Keratinocyte (primary cell): ENCODE results near the gene RASAL3. TPM values are rescaled to one million over a fixed set of nuclear protein-coding genes. Genes with fewer than 3 reads are reported as not detected.

Experiments
- DNase-seq: peaks from one replicate; pipeline ENCODE4 v3.0.0-alpha.2; 2011; ENCODE audit warnings: low read depth, missing footprints, low spot score
- FAIRE-seq: peaks from 2 replicates; lab custom pipeline; 2011; peaks lifted over from hg19 to GRCh38; lab: Jason Lieb, UNC
- H2AFZ ChIP-seq: 2 replicates; pipeline ENCODE4 v1.6.0; 2012; ENCODE audit warnings: low read length, control low read depth, inconsistent platforms; ENCODE audit not compliant: control insufficient read depth
- H3K27ac ChIP-seq: 2 replicates; pipeline ENCODE4 v1.5.1; 2011; ENCODE audit warnings: low read length; ENCODE audit not compliant: control insufficient read depth, insufficient read depth
- H3K27me3 ChIP-seq: 3 replicates; pipeline ENCODE4 v1.6.0; 2011; ENCODE audit warnings: low read length; ENCODE audit not compliant: control insufficient read depth, insufficient read depth; ENCODE audit errors: extremely low read depth
- H3K36me3 ChIP-seq, 2 experiments: 2 replicates in 1 of 2; 3 replicates in 1 of 2; pipeline ENCODE4 v1.5.1; 2011; ENCODE audit warnings: low read length in 2 of 2, mild to moderate bottlenecking in 1 of 2; ENCODE audit not compliant: control insufficient read depth in 2 of 2, insufficient read depth in 2 of 2; ENCODE audit errors: extremely low read depth in 1 of 2
- H3K4me1 ChIP-seq: 3 replicates; pipeline ENCODE4 v1.5.1; 2011; ENCODE audit warnings: low read length; ENCODE audit not compliant: control insufficient read depth, insufficient read depth; ENCODE audit errors: extremely low read depth
- H3K4me2 ChIP-seq: 3 replicates; pipeline ENCODE4 v1.6.0; 2011; ENCODE audit warnings: low read depth, low read length; ENCODE audit not compliant: control insufficient read depth, insufficient read depth; ENCODE audit errors: extremely low read depth
- H3K4me3 ChIP-seq, 3 experiments: fragments of 200-600 bp in 1 of 3; sonication (generic) in 1 of 3; 2 replicates in 2 of 3; 3 replicates in 1 of 3; pipeline ENCODE4 v1.5.1; 2011 to 2016; ENCODE audit warnings: low read length in 3 of 3, mild to moderate bottlenecking in 3 of 3, control low read depth in 2 of 3, inconsistent platforms in 1 of 3, low read depth in 1 of 3, mixed read lengths in 1 of 3, mixed run types in 1 of 3, moderate library complexity in 1 of 3; ENCODE audit not compliant: control insufficient read depth in 2 of 3, insufficient read depth in 2 of 3; ENCODE audit errors: extremely low read depth in 1 of 3
- H3K79me2 ChIP-seq: 2 replicates; pipeline ENCODE4 v1.6.0; 2012; ENCODE audit warnings: low read length; ENCODE audit not compliant: control insufficient read depth, insufficient read depth
- H3K9ac ChIP-seq: 3 replicates; pipeline ENCODE4 v1.6.0; 2011; ENCODE audit warnings: low read length; ENCODE audit not compliant: control insufficient read depth, insufficient read depth; ENCODE audit errors: extremely low read depth
- H3K9me1 ChIP-seq: 3 replicates; pipeline ENCODE4 v1.6.0; 2011; ENCODE audit warnings: low read length; ENCODE audit not compliant: control insufficient read depth, insufficient read depth; ENCODE audit errors: extremely low read depth
- H3K9me3 ChIP-seq: 2 replicates; pipeline ENCODE4 v1.5.1; 2012; ENCODE audit warnings: low read depth, low read length; ENCODE audit not compliant: control insufficient read depth
- H4K20me1 ChIP-seq: 3 replicates; pipeline ENCODE4 v1.6.0; 2011; ENCODE audit warnings: low read length; ENCODE audit not compliant: control insufficient read depth, insufficient read depth; ENCODE audit errors: extremely low read depth
- CTCF ChIP-seq, 3 experiments: IDR thresholded peaks in 1 of 3; conservative IDR thresholded peaks in 1 of 3; optimal IDR thresholded peaks in 1 of 3; 2 replicates in 2 of 3; 3 replicates in 1 of 3; pipeline versions ENCODE3 to v1.5.1; 2011; ENCODE audit warnings: low read length in 3 of 3, mild to moderate bottlenecking in 3 of 3, moderate library complexity in 2 of 3, control low read depth in 1 of 3, inconsistent platforms in 1 of 3; ENCODE audit not compliant: insufficient read depth in 2 of 3; ENCODE audit errors: extremely low read depth in 1 of 3
- EZH2 ChIP-seq: IDR thresholded peaks from one replicate; pipeline ENCODE4 v1.6.1; 2012; ENCODE audit warnings: inconsistent platforms, mild to moderate bottlenecking, low read length, moderate library complexity
- dilution Hi-C: fragments of 300-500 bp; cut with MboI; formaldehyde crosslinking; loops from one replicate; pipeline ENCODE4 v1.7.0; 2020; ENCODE audit warnings: low sequenced_read_pairs; ENCODE audit not compliant: extremely low pct_ligation_motif_present
- polyA minus RNA-seq, 3 experiments: library from RNA; depleted of rRNA, polyadenylated mRNA; stranded (reverse); fragments of >200 nt; gene quantifications; 1 replicate in 1 of 3; 2 replicates in 1 of 3; 3 replicates in 1 of 3; pipeline ENCODE4 v1.2.3, GENCODE V29; 2011
- polyA plus RNA-seq, 5 experiments: library from polyadenylated mRNA; depleted of rRNA in 3 of 5; stranded (reverse) in 3 of 5; stranded (forward) in 1 of 5; unstranded in 1 of 5; fragments of >200 nt; gene quantifications; 1 replicate in 1 of 5; 2 replicates in 3 of 5; 3 replicates in 1 of 5; pipeline versions ENCODE4 v1.2.1 to v1.2.3, GENCODE V29; 2011 to 2012; ENCODE audit warnings: missing spikeins in 2 of 5, low read depth in 1 of 5, low replicate concordance in 1 of 5

The RASAL3 gene
- polyA plus RNA-seq (0.04 TPM in 1 of 3 replicates, not detected in the others), polyA minus RNA-seq (not detected in 3 replicates)
- polyA plus RNA-seq (2011; ENCODE audit: low read depth) = not detected
- not detected in 2 replicates for polyA plus RNA-seq (2011; cell fraction: cytosol; rRNA removed)
- not detected in 2 replicates for polyA plus RNA-seq (2011; cell fraction: nucleus; rRNA removed)
- polyA plus RNA-seq (2012; ENCODE audit: low replicate concordance) = not detected in 2 replicates
- polyA minus RNA-seq (2011; cell fraction: cytosol; rRNA and poly(A)+ RNA removed) = not detected
- not detected in 2 replicates for polyA minus RNA-seq (2011; cell fraction: nucleus; rRNA and poly(A)+ RNA removed)

GRCh38 chr19:15464394-15465385 is at the start of gene RASAL3:
RASAL3 (minus strand) TSS chr19:15464544; CDS start chr19:15464358, 186 bp downstream.
- H3K27me3 ChIP-seq = peaks cover 28% of the 10 kb centered on the region
- DNase-seq (no peak), FAIRE-seq (no peak)
- no peak for TF ChIP-seq CTCF (optimal IDR thresholded peaks at IDR 0.05 in 1 of 3, IDR thresholded peaks at IDR 0.05 in 1 of 3, conservative IDR thresholded peaks at IDR 0.05 in 1 of 3; ENCODE audit: extremely low read depth in 1 of 3, insufficient read depth in 2 of 3, low read length in 3 of 3)
- no peak for TF ChIP-seq EZH2
- H3K9ac ChIP-seq = no peak within 1 kb of the TSS
- H3K79me2 ChIP-seq = no peaks in the 10 kb centered on the region
- no peaks in the 10 kb centered on the region for H3K9me3 ChIP-seq
- no peak within 1 kb of the TSS for H2AFZ ChIP-seq
- H3K9me1 ChIP-seq = no peaks in the 10 kb centered on the region
- dilution Hi-C loops = no loop called here
- no peak within 1 kb of the TSS for H3K27ac ChIP-seq
- no peaks in the 10 kb centered on the region for H4K20me1 ChIP-seq
- no peaks in the 10 kb centered on the region for H3K36me3 ChIP-seq
- no peak within 1 kb of the TSS for H3K4me2 ChIP-seq
- no peaks in the 10 kb centered on the region for H3K4me1 ChIP-seq
- H3K4me3 ChIP-seq = no peak within 1 kb of the TSS

GRCh38 chr19:15511671-15512424 is 47.5 kb upstream of the RASAL3 start:
- Histone ChIP-seq H3K27me3 (peaks cover 37% of the 10 kb centered on the region), H3K36me3 (no peaks in the 10 kb centered on the region), H3K27ac (no peak overlapping the region), H3K9ac (no peak overlapping the region), H2AFZ (no peak overlapping the region), H3K79me2 (no peaks in the 10 kb centered on the region), H3K9me3 (no peaks in the 10 kb centered on the region), H3K9me1 (no peaks in the 10 kb centered on the region), H3K4me3 (no peak overlapping the region), H3K4me2 (no peak overlapping the region), H4K20me1 (no peaks in the 10 kb centered on the region), H3K4me1 (no peaks in the 10 kb centered on the region)
- DNase-seq = no peak
- TF ChIP-seq CTCF (optimal IDR thresholded peaks at IDR 0.05 in 1 of 3, IDR thresholded peaks at IDR 0.05 in 1 of 3, conservative IDR thresholded peaks at IDR 0.05 in 1 of 3; ENCODE audit: extremely low read depth in 1 of 3, insufficient read depth in 2 of 3, low read length in 3 of 3) = no peak
- no peak for TF ChIP-seq EZH2
- FAIRE-seq = no peak
- dilution Hi-C loops = no loop called here
